ENCODE results near the gene GPR62.
"Not testable (repeated sequence)": the region's sequence is repeated elsewhere in the genome, so short reads cannot be mapped to it uniquely, and the experiment has no call there.

The GPR62 gene

GRCh38 chr3:51986010-51986947 lies 31.1 kb downstream of the GPR62 start:
- DNase-seq (no peak), ATAC-seq (ENCODE audit: insufficient read depth, low read depth) (no peak)
- H3K4me1 ChIP-seq (ENCODE audit: insufficient read depth, low read length) = peaks cover 32% of the 10 kb centered on the region
- no peak overlapping the region for H2AFZ ChIP-seq (ENCODE audit: low read depth, low read length)
- H3K36me3 ChIP-seq (ENCODE audit: insufficient read depth, low read length) = peaks cover under 1% of the 10 kb centered on the region
- no peak overlapping the region for H3K4me2 ChIP-seq (ENCODE audit: insufficient read depth, low read length)
- peaks cover 7% of the 10 kb centered on the region for H3K79me2 ChIP-seq (ENCODE audit: insufficient read depth, low read length)
- no peak overlapping the region for H3K9ac ChIP-seq (ENCODE audit: low read depth, low read length)
- no peak overlapping the region for H3K27ac ChIP-seq (ENCODE audit: low read length)
- H3K9me3 ChIP-seq (ENCODE audit: insufficient read depth, low read length, severe bottlenecking) = no peaks in the 10 kb centered on the region
- H3K4me3 ChIP-seq (ENCODE audit: low read depth in 1 of 2, low read length in 2 of 2) = no peak overlapping the region
- no peaks in the 10 kb centered on the region for H3K27me3 ChIP-seq (ENCODE audit: insufficient read depth, low read length, poor library complexity)
- H4K20me1 ChIP-seq (ENCODE audit: insufficient read depth, low read length) = peaks cover 9% of the 10 kb centered on the region; the same call in 1 of the 2 replicates
- TF ChIP-seq CTCF (IDR thresholded peaks at IDR 0.05; ENCODE audit: borderline replicate concordance, extremely low read depth, low read length, poor library complexity, severe bottlenecking) (no peak), EZH2 (IDR thresholded peaks at IDR 0.05; ENCODE audit: borderline replicate concordance, low read depth, low read length, severe bottlenecking) (no peak)

- H4K20me1 ChIP-seq (ENCODE audit: insufficient read depth, low read length) = peaks cover 19% of the 10 kb centered on the region; the same call in 1 of the 2 replicates
- no peak for DNase-seq
- H3K79me2 ChIP-seq (ENCODE audit: insufficient read depth, low read length) = peaks cover 6% of the 10 kb centered on the region
- H2AFZ ChIP-seq (ENCODE audit: low read depth, low read length) = no peak overlapping the region
- no peaks in the 10 kb centered on the region for H3K27me3 ChIP-seq (ENCODE audit: insufficient read depth, low read length, poor library complexity)
- H3K27ac ChIP-seq (ENCODE audit: low read length) = no peak overlapping the region
- no peak overlapping the region for H3K9ac ChIP-seq (ENCODE audit: low read depth, low read length)
- H3K36me3 ChIP-seq (ENCODE audit: insufficient read depth, low read length) = peaks cover 11% of the 10 kb centered on the region
- H3K4me3 ChIP-seq (ENCODE audit: low read depth in 1 of 2, low read length in 2 of 2) = no peak overlapping the region
- no peak for ATAC-seq (ENCODE audit: insufficient read depth, low read depth)
- TF ChIP-seq CTCF (IDR thresholded peaks at IDR 0.05; ENCODE audit: borderline replicate concordance, extremely low read depth, low read length, poor library complexity, severe bottlenecking) (no peak), EZH2 (IDR thresholded peaks at IDR 0.05; ENCODE audit: borderline replicate concordance, low read depth, low read length, severe bottlenecking) (no peak)
- H3K4me1 ChIP-seq (ENCODE audit: insufficient read depth, low read length) = peaks cover 23% of the 10 kb centered on the region
- H3K9me3 ChIP-seq (ENCODE audit: insufficient read depth, low read length, severe bottlenecking) = no peaks in the 10 kb centered on the region
- H3K4me2 ChIP-seq (ENCODE audit: insufficient read depth, low read length) = no peak overlapping the region
Measured at GRCh38 chr3:51987568-51987967, 32.4 kb downstream of the GPR62 start.

- Histone ChIP-seq H3K4me1 (ENCODE audit: insufficient read depth, low read length) (peaks cover 21% of the 10 kb centered on the region), H4K20me1 (ENCODE audit: insufficient read depth, low read length) (peaks cover 25% of the 10 kb centered on the region), H3K79me2 (ENCODE audit: insufficient read depth, low read length) (peaks cover 10% of the 10 kb centered on the region), H3K27ac (ENCODE audit: low read length) (no peak overlapping the region), H3K36me3 (ENCODE audit: insufficient read depth, low read length) (peaks cover 19% of the 10 kb centered on the region), H2AFZ (ENCODE audit: low read depth, low read length) (no peak overlapping the region), H3K9me3 (ENCODE audit: insufficient read depth, low read length, severe bottlenecking) (no peaks in the 10 kb centered on the region), H3K27me3 (ENCODE audit: insufficient read depth, low read length, poor library complexity) (no peaks in the 10 kb centered on the region), H3K9ac (ENCODE audit: low read depth, low read length) (no peak overlapping the region), H3K4me2 (ENCODE audit: insufficient read depth, low read length) (no peak overlapping the region), H3K4me3 (ENCODE audit: low read depth in 1 of 2, low read length in 2 of 2) (no peak overlapping the region)
- ATAC-seq (ENCODE audit: insufficient read depth, low read depth) (no peak), DNase-seq (no peak)
- TF ChIP-seq EZH2 (IDR thresholded peaks at IDR 0.05; ENCODE audit: borderline replicate concordance, low read depth, low read length, severe bottlenecking) = no peak
- TF ChIP-seq CTCF (IDR thresholded peaks at IDR 0.05; ENCODE audit: borderline replicate concordance, extremely low read depth, low read length, poor library complexity, severe bottlenecking) = no peak
Measured at GRCh38 chr3:51988286-51989146, 33.3 kb downstream of the GPR62 start.

- Histone ChIP-seq H3K79me2 (ENCODE audit: insufficient read depth, low read length) (peaks cover 29% of the 10 kb centered on the region), H3K4me1 (ENCODE audit: insufficient read depth, low read length) (peaks cover 23% of the 10 kb centered on the region), H4K20me1 (ENCODE audit: insufficient read depth, low read length) (peaks cover 37% of the 10 kb centered on the region), H3K36me3 (ENCODE audit: insufficient read depth, low read length) (peaks cover 39% of the 10 kb centered on the region)
- H3K4me2 ChIP-seq (ENCODE audit: insufficient read depth, low read length); H3K9ac ChIP-seq (ENCODE audit: low read depth, low read length); H3K27me3 ChIP-seq (ENCODE audit: insufficient read depth, low read length, poor library complexity); ATAC-seq (ENCODE audit: insufficient read depth, low read depth); H3K4me3 ChIP-seq (ENCODE audit: low read depth in 1 of 2, low read length in 2 of 2); H3K9me3 ChIP-seq (ENCODE audit: insufficient read depth, low read length, severe bottlenecking); H2AFZ ChIP-seq (ENCODE audit: low read depth, low read length); H3K27ac ChIP-seq (ENCODE audit: low read length); DNase-seq: not testable (repeated sequence)
Measured at GRCh38 chr3:51990501-51990971, 35.4 kb downstream of the GPR62 start.

Data from DND-41 (cell line).